Fibroblast of skin of left biceps (primary cell): ENCODE measurements around the gene PLCB4.

Source experiments
- DNase-seq, 2 experiments: peaks; one replicate each; pipeline ENCODE4 v3.0.0-alpha.2; 2013; ENCODE audit warnings: low read depth in 2 of 2

PLCB4 gene

GRCh38 chr20:9103955-9104354 is 35.1 kb downstream of the PLCB4 start:
- no peak for DNase-seq

GRCh38 chr20:9108260-9108659 is 39.4 kb downstream of the PLCB4 start:
- no peak for DNase-seq

- no peak for DNase-seq
Measured at GRCh38 chr20:9109566-9109965, 40.7 kb downstream of the PLCB4 start.

GRCh38 chr20:9110365-9110764 is 41.5 kb downstream of the PLCB4 start:
- DNase-seq, result no peak

GRCh38 chr20:9110916-9111432 is 42.1 kb downstream of the PLCB4 start:
- DNase-seq, result no peak

GRCh38 chr20:9112541-9113515 is 43.9 kb downstream of the PLCB4 start:
- DNase-seq, result peak; percentile 41

GRCh38 chr20:9114709-9115108 is 45.8 kb downstream of the PLCB4 start:
- peak in 1 of 2 experiments; percentile 9 for DNase-seq

- DNase-seq, result no peak
Measured at GRCh38 chr20:9117548-9117947, 48.7 kb downstream of the PLCB4 start.

- DNase-seq, result no peak
Measured at GRCh38 chr20:9119776-9120175, 50.9 kb downstream of the PLCB4 start.

GRCh38 chr20:9121211-9121610 is 52.3 kb downstream of the PLCB4 start:
- no peak for DNase-seq

- DNase-seq, result no peak
Measured at GRCh38 chr20:9122571-9122970, 53.7 kb downstream of the PLCB4 start.

- DNase-seq, result no peak
Measured at GRCh38 chr20:9126527-9126926, 57.6 kb downstream of the PLCB4 start.

GRCh38 chr20:9128568-9128967 is 59.7 kb downstream of the PLCB4 start:
- DNase-seq, result no peak

GRCh38 chr20:9129756-9130155 is 60.9 kb downstream of the PLCB4 start:
- DNase-seq, result no peak

- no peak for DNase-seq
Measured at GRCh38 chr20:9130521-9130920, 61.6 kb downstream of the PLCB4 start.

GRCh38 chr20:9131841-9132240 is 63.0 kb downstream of the PLCB4 start:
- no peak for DNase-seq

- DNase-seq, result no peak
Measured at GRCh38 chr20:9134346-9134745, 65.5 kb downstream of the PLCB4 start.

GRCh38 chr20:9136114-9136513 is 67.2 kb downstream of the PLCB4 start:
- DNase-seq, result no peak

GRCh38 chr20:9137001-9137400 is 68.1 kb downstream of the PLCB4 start:
- DNase-seq, result no peak

GRCh38 chr20:9139106-9139833 is 70.4 kb downstream of the PLCB4 start:
- no peak for DNase-seq

- DNase-seq, result no peak
Measured at GRCh38 chr20:9140162-9140760, 71.4 kb downstream of the PLCB4 start.

GRCh38 chr20:9141070-9141469 is 72.2 kb downstream of the PLCB4 start:
- no peak for DNase-seq
